Kidney epithelial cell (primary cell): ENCODE data around the gene KIAA1614. TPM values are rescaled to one million over a fixed set of nuclear protein-coding genes. Genes with fewer than 3 reads are reported as not detected.

Experiments
- DNase-seq: peaks from one replicate; pipeline ENCODE4 v3.0.0-alpha.2; 2010; ENCODE audit warnings: low read depth
- H3K27me3 ChIP-seq: 2 replicates; pipeline ENCODE4 v1.6.0; 2011; ENCODE audit warnings: low read length; ENCODE audit not compliant: control insufficient read depth, insufficient read depth
- H3K36me3 ChIP-seq: 2 replicates; pipeline ENCODE4 v1.5.1; 2011; ENCODE audit warnings: low read length; ENCODE audit not compliant: control insufficient read depth, insufficient read depth
- H3K4me3 ChIP-seq: 2 replicates; pipeline ENCODE4 v1.5.1; 2011; ENCODE audit warnings: low read depth, mild to moderate bottlenecking, control low read depth, low read length
- total RNA-seq: library from RNA; depleted of rRNA; stranded (reverse); fragments of >200 nt; gene quantifications from 2 replicates; pipeline ENCODE4 v1.2.3, GENCODE V29; 2015
- TF ChIP-seq, protein P1 (sequence below): IDR thresholded peaks from 2 replicates; pipeline ENCODE4 v1.5.1; 2011; ENCODE audit warnings: mild to moderate bottlenecking, moderate library complexity, low read length, control low read depth, inconsistent platforms; ENCODE audit not compliant: insufficient read depth, poor library complexity, severe bottlenecking

The KIAA1614 gene
- total RNA-seq, 1 donor from 2014 or later = 10.2 TPM

DNA sequence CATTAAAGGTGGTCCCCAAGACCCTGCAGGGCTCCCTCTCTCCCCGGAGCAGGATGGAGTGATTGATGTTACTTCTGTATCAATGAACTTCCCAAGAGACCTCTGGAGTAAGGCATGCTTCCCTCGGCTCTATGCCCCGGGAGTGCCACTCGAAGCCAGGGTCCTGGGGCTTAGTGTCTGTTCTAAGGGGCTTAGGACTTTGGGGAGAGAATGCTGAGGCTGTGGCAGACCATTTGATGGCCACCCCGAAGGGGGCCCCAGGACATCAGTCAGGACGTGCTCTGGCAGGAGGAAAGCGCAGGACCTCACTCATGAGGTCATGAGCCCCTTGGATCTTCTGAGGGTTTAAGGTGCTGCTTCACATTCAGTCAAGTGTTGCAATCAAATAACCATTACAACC is 7.5 kb downstream of the KIAA1614 start:
- DNase-seq = no peak
- TF ChIP-seq, protein P1, sequence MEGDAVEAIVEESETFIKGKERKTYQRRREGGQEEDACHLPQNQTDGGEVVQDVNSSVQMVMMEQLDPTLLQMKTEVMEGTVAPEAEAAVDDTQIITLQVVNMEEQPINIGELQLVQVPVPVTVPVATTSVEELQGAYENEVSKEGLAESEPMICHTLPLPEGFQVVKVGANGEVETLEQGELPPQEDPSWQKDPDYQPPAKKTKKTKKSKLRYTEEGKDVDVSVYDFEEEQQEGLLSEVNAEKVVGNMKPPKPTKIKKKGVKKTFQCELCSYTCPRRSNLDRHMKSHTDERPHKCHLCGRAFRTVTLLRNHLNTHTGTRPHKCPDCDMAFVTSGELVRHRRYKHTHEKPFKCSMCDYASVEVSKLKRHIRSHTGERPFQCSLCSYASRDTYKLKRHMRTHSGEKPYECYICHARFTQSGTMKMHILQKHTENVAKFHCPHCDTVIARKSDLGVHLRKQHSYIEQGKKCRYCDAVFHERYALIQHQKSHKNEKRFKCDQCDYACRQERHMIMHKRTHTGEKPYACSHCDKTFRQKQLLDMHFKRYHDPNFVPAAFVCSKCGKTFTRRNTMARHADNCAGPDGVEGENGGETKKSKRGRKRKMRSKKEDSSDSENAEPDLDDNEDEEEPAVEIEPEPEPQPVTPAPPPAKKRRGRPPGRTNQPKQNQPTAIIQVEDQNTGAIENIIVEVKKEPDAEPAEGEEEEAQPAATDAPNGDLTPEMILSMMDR = no peak
- Histone ChIP-seq H3K27me3 (peaks cover 4% of the 10 kb centered on the region), H3K36me3 (no peaks in the 10 kb centered on the region), H3K4me3 (no peak overlapping the region)

DNA sequence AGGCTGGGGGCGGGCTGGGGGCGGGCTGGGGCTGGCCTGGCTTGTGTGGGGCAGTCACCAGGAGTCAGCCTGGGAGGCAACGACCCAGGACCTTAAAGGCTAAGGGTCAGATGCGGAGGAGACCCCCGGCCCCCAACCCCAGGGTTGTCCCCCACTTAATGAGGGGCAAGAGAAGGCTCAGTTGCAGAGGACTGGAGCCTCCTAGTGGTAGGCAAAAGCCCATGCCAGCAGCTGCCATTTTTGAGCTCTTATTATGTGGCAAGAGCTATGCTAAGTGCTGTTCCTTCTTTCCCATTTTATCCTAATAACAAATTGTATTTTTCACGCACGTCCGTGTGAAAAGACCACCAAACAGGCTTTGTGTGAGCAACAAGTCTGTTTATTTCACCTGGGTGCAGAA is 8.0 kb downstream of the KIAA1614 start:
- H3K36me3 ChIP-seq = no peaks in the 10 kb centered on the region
- H3K27me3 ChIP-seq = peaks cover 8% of the 10 kb centered on the region
- no peak for DNase-seq
- TF ChIP-seq, protein P1 = peak; percentile 15
- H3K4me3 ChIP-seq = no peak overlapping the region

DNA sequence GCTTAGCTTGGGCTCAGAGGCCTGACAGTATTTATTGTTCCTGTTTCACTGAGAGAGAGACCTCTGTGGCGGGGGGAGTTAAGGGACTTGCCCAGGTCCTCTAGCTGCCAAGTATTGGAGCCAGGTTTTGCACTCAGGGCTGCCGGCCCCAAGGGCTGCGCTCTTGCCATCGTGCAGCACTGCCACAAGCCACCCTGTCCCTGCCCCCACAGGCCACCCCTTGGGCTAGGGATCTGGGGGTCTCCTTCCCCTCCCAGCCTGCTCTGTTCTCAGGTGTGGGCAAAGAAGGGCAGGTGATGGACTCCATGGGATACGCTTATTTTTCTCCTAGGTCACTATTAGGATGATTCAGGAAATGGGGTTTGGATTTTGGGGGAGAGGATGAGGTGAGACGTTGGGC is 8.7 kb downstream of the KIAA1614 start:
- H3K36me3 ChIP-seq = no peaks in the 10 kb centered on the region
- no peak overlapping the region for H3K4me3 ChIP-seq
- TF ChIP-seq, protein P1 = no peak
- H3K27me3 ChIP-seq = peaks cover 8% of the 10 kb centered on the region
- DNase-seq = no peak

DNA sequence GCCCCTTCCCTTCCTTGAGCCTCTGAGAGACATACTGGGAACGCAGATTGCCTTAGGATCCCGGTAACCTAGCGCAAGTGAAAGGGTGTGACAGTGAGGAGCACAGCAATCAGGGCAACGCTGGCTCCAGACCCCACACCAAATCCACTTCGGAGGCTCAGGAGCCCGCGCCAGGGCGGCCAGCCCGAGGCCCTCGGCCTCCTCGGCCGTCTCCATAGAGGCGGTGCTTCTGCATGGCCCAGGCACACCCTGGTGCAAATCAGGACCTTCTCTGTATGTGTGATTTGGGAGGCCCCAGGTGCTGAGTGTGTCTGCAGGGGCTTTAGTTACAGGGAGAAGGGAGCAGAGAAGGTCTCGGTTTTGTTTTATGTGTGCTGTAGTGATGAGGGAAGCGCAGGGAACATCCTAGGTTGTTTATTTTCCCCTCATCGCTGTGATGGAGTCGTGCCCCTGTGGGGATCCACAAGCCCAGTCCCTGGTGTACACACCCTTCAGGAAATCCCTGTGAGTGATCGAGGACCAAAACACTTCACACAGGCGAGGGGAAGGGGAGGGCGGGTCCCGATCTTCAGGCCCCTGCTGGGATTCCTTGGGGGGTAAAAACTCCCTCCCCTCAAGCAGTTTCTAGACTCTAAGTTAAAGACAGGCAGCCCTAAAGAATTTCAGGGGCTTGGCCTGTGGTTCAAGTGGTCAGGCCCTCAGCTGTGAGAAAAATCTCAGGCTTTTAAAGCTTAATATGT is 9.4 kb downstream of the KIAA1614 start:
- TF ChIP-seq, protein P1 = no peak

DNA sequence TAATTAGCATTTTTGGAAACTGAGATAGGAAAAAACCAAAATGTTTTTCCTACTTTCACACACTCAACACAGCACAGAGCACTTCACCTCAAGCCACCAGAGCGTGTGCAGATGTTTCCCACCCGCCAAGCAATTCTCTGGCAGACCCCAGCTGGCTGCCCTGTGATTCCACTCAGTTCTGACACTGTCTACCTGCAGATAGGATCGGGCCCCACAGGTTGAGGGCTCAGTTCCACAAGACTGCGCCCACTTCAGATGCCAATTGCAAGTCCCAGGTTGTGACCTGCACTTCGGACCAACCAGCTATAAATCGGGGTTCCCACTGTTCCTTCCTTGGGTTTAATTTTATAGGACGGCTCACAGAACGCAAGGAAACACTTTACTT is 9.9 kb downstream of the KIAA1614 start:
- DNase-seq = no peak
- TF ChIP-seq, protein P1 = no peak
- Histone ChIP-seq H3K36me3 (no peaks in the 10 kb centered on the region), H3K27me3 (peaks cover 6% of the 10 kb centered on the region), H3K4me3 (no peak overlapping the region)

More for the DNA sequence above, 9.4 kb downstream of the KIAA1614 start:
- no peak for DNase-seq
- H3K36me3 ChIP-seq = no peaks in the 10 kb centered on the region
- H3K27me3 ChIP-seq = peaks cover 7% of the 10 kb centered on the region
- no peak overlapping the region for H3K4me3 ChIP-seq
